Activated T-cell treated with anti-CD3 and anti-CD28 coated beads, Interleukin-2, amount 50 U/mL, for 1 hour (primary cell): ENCODE measurements around the gene LAMP2.

Experiments
- DNase-seq: peaks from one replicate; pipeline ENCODE4 v3.0.0-alpha.2; 2020

Gene LAMP2

DNA sequence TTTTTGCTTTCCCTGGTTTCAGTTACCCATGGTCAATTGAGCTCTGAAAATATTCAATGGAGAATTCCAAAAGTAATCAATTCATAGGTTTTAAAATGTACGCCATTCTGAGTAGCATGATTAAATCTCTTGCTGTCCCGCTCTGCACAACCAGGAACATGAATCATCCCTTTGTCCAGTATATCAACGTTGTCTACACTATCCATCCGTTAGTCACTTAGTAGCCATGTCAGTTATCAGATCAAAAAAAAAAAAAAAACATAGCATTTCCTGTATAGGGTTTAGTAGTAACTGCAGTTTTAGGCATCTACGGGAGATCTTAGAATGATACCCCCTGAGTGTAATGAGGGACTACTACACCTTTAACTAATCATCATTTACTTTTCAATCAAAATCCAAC is 15.1 kb downstream of the LAMP2 start:
- DNase-seq, result no peak

DNA sequence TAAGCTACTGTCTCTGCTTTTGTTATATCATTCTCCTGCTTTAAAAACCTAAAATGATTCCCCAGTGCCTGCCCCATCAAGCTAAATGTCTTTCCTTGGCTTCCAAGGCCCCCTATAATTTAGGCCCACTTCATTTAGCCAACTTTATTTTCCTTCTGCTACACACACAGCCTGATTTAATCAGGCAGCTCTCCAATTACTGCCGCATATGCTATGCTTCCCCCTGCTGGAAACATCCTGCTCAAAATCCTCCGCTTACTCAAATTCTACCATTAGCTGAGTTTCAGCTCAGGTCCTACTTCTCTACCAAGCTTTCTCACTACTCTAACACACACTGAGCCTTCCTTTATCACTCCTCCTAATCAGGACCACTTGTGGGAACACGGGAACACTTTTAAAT is 17.0 kb downstream of the LAMP2 start:
- no peak for DNase-seq

DNA sequence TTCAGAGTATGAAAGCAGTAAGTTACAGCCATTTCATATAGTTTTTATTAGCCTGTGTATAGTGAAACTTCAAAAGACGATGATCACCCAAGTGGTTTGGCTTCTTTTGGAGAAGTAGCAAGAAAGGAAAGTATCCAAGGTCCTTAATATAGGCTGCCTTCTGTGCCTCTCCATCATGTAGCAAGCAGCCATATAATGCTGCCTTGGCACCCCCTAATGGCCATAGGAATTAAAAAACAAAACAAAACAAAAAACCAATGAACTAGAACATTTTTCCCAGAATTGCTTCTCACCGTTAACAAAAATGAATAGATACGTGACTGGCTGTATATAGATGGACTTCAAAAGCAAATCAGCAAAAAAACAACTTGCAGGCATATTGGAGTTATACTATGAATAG is 18.9 kb downstream of the LAMP2 start:
- no peak for DNase-seq

DNA sequence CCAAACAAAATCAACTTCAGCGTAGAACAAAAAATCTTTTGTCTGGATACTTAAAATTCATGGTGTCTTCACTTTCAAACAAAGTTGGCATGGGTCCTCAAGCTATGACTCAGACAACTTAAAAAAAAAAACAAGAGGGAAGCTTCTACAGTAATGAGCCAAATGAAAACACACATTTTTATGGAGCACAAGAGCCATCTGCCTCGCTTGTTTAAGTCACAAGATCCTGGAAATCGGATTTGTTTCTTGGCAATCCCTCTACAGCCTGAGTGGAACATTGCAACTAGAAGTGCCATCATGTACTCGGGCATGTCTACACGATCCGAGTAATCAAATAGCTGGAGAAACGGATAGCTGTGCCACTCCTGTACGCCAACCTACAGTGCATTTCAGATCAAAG is 22.6 kb downstream of the LAMP2 start:
- no peak for DNase-seq

DNA sequence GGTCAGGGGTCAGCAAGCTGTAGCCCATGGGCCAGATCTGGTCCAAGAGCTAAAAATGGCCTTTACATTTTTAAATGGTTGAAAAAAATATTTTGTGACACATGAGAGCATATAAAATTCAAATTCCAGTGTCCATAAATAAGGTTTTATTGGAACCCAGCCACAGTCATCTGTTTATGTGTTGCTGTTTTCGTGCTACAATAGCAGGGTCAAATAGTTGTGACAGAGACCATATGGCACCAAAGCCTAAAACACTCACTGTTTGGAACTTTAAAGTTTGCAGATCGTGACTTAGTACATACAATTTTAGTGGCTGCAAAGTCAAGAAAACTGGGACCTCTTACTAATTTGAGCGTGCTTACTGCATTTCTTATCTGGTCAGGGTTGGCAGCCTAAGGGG is 29.2 kb downstream of the LAMP2 start:
- DNase-seq, result no peak

DNA sequence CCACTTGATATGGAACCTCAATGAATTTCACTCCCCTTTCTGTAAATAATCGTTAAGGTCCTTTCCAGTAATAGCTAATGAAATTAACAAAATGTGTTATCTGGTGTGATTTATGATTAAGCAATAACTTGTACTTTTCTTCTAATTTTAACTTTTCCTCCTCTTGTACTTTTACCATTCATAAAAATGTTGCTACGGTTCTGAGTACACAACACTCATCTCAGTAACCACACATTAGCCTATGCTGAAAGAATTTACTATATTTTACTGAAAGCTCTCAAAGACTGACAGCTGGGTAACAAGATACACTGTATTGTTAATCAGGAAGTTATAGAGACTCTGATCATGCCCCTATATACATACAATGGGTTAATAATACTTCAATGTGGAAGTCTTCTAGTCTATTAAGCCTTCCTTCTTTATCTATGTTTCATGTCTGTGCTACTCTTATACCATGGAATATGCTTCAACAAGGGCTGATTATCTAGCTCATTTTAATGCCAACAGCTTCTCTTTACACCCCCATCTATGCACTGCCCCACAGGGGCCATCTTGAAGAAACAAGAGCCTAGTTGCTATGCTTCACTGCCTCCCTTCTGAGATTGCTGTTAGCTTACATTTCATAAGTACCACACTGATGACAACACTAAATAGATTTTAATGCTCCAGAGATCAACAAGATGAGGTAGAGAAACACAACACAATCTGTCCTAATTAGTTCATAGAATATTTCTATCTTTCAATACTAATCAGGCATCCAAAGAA is 39.1 kb downstream of the LAMP2 start:
- DNase-seq, result no peak

DNA sequence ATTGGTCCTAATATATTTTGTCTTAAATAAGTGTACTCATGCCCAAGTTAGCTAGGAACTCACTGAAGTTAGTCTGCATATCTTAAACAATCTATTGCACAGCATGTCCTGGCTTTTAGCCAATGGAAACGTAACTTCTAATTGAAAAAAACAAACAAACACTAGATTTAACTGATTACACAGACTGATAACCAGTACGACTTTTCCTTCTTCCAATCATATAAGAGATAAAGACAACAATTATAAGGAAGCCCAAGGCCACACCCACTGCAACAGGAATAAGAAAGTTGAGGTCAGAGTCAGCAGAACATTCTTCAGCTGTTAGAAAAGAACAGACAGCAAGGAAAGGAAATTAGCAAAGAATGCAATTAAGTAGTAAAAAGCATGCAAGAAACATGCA is 40.8 kb downstream of the LAMP2 start:
- no peak for DNase-seq

DNA sequence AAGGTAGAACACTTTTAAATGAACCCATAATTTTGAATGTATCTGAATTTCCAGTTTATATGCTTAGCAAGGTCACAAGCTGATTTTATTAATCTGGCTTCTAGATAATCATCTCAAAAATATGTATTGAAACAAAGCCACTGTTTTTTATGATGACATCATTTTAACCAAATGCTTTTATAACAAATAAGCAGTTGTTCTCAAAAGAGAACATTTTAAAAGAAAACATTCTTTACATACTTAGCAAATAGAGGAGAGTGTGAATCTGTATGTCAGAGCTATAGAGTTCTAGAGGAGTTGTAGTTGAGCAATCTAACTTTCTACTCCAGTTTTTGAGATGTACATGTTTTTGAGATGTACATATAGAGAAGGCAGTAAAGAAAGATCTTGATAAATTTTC is 42.5 kb downstream of the LAMP2 start:
- no peak for DNase-seq

DNA sequence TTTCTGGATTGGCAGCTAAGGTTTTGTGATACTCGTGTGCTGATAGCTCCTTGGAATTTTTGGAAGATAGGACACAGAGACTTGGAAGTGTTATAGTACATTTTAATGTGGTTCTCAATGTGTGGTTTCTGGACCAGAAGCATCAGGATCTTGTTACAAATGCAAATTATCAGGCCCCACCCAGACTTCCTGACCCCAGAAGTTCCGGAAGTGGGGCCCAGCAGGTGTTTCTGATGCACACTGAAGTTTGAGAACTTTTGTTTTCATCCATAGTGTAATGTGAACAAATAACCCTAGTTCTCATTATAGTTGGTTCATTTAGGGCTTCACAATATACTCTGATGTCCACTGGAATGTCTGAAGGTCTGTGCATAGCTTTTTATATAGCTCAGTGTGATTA is 49.6 kb downstream of the LAMP2 start:
- no peak for DNase-seq

DNA sequence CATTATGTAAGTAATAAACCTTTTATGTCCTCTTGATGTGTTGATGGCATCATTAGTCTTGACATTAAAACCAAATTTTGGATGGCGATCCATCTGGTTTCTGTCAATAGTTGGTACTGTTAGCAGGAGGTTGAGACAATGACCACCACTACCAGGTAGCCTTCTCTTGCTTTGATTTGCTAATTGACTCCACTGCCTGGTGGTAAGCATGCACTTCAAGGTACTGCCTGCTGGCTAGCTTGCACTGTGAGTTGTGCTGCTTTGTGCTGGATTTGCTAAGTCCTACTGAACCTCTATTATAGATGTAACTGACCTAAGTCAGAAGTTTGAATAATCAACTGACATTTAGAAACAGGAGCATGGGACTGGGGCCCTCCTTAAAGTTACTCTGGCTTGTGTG is 60.9 kb downstream of the LAMP2 start:
- DNase-seq, result no peak

DNA sequence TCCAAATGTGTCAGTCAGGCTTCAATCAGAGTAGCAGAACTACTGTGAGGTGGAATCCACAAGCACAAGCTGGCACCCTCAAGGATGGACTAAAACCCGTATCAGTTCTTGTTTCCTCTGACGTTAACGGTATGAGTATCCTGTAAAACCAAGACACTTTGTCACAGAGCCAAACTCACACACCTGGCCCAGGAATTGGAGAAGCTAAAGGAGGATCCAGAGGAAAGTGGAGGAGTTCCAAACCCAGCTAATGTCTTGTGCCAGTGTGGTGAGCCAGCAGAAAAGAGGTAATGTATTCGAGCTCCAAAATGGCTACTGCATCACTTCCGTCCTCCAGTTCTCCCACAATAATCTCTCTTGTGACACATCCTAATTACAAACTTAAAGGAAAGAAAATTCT is 62.5 kb downstream of the LAMP2 start:
- no peak for DNase-seq

DNA sequence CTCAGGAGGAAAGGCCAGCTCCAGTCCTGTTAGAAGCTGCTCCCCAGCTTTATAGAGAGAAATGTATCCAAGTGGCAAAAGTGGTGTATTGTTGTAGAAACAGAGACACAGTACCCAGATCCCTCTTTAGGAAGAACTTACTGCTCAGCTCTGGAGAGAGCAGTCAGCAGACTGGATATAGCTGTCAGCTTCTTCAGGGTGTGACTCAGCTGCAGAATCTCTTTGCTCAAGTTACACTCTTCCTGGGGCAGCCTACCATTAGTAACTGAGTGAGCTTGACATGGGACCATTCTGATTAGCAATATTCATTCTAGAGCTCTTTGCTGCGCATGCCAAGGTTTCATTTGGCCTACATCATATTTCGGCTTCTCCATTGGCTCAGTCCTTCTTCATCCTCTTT is 66.7 kb downstream of the LAMP2 start:
- no peak for DNase-seq

DNA sequence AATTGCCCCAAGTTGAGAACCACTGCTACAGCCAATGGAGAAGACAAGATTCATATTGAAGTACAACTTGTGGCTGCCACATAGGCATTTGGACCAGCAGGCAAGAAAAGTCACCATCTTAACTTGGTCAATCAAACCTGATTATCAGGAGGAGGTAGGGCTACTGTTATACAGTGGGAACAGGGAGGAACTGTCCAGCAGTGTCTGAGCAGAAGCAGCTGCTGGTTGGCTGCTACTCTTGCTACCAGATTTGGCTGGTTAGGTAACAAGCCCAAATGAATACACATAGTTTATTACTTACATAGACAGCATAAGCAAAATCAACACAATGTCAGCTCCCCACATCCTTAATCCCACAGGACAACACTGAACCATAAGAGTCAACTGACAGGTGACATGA is 67.8 kb downstream of the LAMP2 start:
- DNase-seq, result no peak

DNA sequence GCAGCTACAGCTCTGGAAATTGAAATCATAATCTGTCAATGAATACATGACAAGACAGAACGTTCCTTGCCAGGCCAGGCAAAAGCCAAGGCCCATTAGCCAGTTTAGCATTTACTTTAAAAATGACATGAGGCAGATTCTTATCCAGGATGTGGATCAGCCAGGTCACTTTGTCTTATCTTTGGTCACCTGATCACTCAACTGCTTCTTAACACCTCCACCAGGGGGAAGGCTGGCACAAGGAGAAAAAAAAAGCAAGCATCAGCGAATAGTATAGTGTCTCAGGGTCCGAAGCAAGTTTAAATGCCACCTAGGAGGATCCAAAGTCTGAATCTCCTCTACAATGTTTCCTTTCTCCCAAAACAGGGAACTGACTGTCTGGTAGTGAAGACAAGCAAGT is 88.4 kb downstream of the LAMP2 start:
- DNase-seq, result peak; percentile 17

DNA sequence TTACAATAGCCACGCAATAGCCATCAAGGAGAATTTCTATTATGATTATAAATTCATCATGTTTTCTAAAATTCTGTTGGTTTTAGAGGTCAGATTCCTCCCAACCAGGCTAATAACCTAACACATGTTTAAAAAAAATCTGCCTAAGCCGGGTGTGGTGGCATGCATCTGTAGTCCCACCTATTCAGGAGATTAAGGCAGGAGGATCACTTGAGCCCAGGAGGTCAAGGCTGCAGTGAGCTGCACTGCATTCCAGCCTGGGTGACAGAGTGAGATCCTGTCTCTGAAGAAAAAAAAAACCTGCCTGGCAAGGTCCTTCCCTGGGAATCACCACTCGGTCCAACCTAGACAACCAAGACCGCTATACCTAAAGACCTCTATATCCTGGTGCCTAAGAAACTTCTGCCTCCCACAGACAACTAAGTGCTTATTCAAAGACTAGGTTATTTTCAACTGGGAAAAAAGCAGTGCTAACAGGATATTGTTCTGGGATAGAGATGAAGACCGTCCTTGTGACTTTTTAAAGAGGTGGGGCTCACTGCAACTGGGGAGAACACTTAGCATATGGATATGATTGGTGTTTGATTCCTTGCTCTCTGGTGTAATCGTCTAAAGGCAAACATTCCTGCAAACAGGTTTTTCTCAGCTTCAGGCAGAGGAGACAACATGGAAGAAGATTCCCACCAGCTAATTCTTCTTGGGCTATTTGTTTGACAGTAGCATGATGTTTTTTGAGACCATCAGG is 89.0 kb downstream of the LAMP2 start:
- no peak for DNase-seq

DNA sequence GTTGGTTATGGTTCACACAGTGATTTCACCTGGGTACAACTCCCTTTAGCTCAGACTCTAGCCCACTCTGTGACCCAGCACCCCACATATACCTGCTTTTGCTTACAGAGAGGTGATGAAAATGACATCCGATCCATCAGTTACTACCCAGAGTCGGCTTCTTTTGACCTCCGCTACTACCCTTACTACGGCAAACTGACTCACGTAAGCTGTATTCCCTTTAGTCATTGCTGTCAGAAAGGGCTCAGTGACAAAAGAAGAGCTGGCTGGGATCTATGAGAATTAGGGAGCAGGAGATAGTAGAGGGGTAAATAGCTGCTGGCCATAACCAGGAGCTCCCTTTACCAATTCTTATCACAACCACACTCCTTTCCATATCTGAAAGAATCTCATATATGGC is 90.5 kb downstream of the LAMP2 start:
- no peak for DNase-seq
